HepG2 (cell line): ENCODE data around the gene DHCR7. TPM values are rescaled to one million over a fixed set of nuclear protein-coding genes. Genes with fewer than 3 reads are reported as not detected.
A peak's percentile ranks its signal among the peaks of the same experiment; 100 is the strongest.

Source experiments
- AFF4 ChIP-seq: sonication (generic); formaldehyde crosslinking; IDR thresholded peaks from 2 replicates; pipeline ENCODE4 v1.4.0; 2020; ENCODE audit warnings: missing genetic modification reagents
- ELF1 ChIP-seq: sonication (generic); formaldehyde crosslinking; IDR thresholded peaks from 2 replicates; pipeline ENCODE4 v1.4.0; 2020; ENCODE audit warnings: missing genetic modification reagents
- IKZF4 ChIP-seq: sonication (generic); formaldehyde crosslinking; IDR thresholded peaks from 2 replicates; pipeline ENCODE4 v1.5.1; 2020; ENCODE audit warnings: borderline replicate concordance, mild to moderate bottlenecking, low read depth, missing genetic modification reagents; ENCODE audit errors: not compliant biosample characterization
- MTF1 ChIP-seq: sonication (generic); formaldehyde crosslinking; IDR thresholded peaks from 2 replicates; pipeline ENCODE4 v1.5.0; 2020; ENCODE audit warnings: missing genetic modification reagents
- MYC ChIP-seq: sonication (generic); formaldehyde crosslinking; IDR thresholded peaks from 2 replicates; pipeline ENCODE4 v1.9.0; 2021; ENCODE audit warnings: missing genetic modification reagents, borderline replicate concordance
- PLRG1 ChIP-seq: fragments of 450-650 bp; conservative IDR thresholded peaks from 2 replicates; pipeline ENCODE4 v1.6.1; 2016
- SAP130 ChIP-seq: IDR thresholded peaks from 2 replicates; pipeline ENCODE4 v1.6.1; 2016; ENCODE audit warnings: low read depth
- SP1 ChIP-seq, 2 experiments: fragments of 450-650 bp in 1 of 2; sonication (generic) in 1 of 2; formaldehyde crosslinking in 1 of 2; IDR thresholded peaks; 2 replicates each; pipeline versions ENCODE4 v1.4.0 to v1.6.1; 2016 to 2020; ENCODE audit warnings: missing genetic modification reagents in 1 of 2
- TFAP4 ChIP-seq: sonication (generic); IDR thresholded peaks from 2 replicates; pipeline ENCODE4 v1.6.1; 2016; ENCODE audit warnings: low read depth, borderline replicate concordance
- ZC3H13 ChIP-seq: sonication (generic); formaldehyde crosslinking; IDR thresholded peaks from 2 replicates; pipeline ENCODE4 v1.8.1; 2023; ENCODE audit warnings: mild to moderate bottlenecking, missing genetic modification reagents, moderate library complexity
- ZEB1 ChIP-seq: IDR thresholded peaks from 2 replicates; pipeline ENCODE4 v1.6.1; 2012; ENCODE audit warnings: mild to moderate bottlenecking, low read depth, inconsistent platforms; ENCODE audit not compliant: insufficient replicate concordance
- ZIK1 ChIP-seq: sonication (generic); formaldehyde crosslinking; IDR thresholded peaks from 2 replicates; pipeline ENCODE4 v1.5.0; 2020; ENCODE audit warnings: mild to moderate bottlenecking, low read depth, missing genetic modification reagents, borderline replicate concordance
- ZNF574 ChIP-seq: sonication (generic); formaldehyde crosslinking; IDR thresholded peaks from 2 replicates; pipeline ENCODE4 v1.4.0; 2020; ENCODE audit warnings: missing genetic modification reagents
- ZNF746 ChIP-seq: sonication (generic); formaldehyde crosslinking; IDR thresholded peaks from 2 replicates; pipeline ENCODE4 v1.8.0; 2022; ENCODE audit warnings: mild to moderate bottlenecking, missing genetic modification reagents
- ZNF784 ChIP-seq: sonication (generic); formaldehyde crosslinking; IDR thresholded peaks from 2 replicates; pipeline ENCODE4 v1.5.1; 2020; ENCODE audit warnings: missing genetic modification reagents, mild to moderate bottlenecking, borderline replicate concordance
- polyA plus RNA-seq, 8 experiments: library from polyadenylated mRNA; depleted of rRNA in 3 of 8; stranded (reverse) in 7 of 8; unstranded in 1 of 8; fragments of >200 nt; fragmentation: Illumina TruSeq in 4 of 8; extraction: Trizol in 4 of 8; gene quantifications; 2 replicates each; pipeline versions ENCODE4 v1.2.1 to v1.2.3, GENCODE V29; 2011 to 2016; ENCODE audit warnings: low read depth in 4 of 8, missing spikeins in 1 of 8, mixed read lengths in 1 of 8; ENCODE audit not compliant: insufficient read depth in 1 of 8
- total RNA-seq, 5 experiments: library from RNA; depleted of rRNA; stranded (reverse); fragments of >200 nt; fragmentation: Illumina TruSeq; extraction: Trizol; gene quantifications; 2 replicates each; pipeline ENCODE4 v1.2.3, GENCODE V29; 2016; ENCODE audit warnings: low read depth in 1 of 5
- TF ChIP-seq, protein P1 (sequence below): sonication (generic); formaldehyde crosslinking; IDR thresholded peaks from 2 replicates; pipeline ENCODE4 v1.4.0; 2020; ENCODE audit warnings: mild to moderate bottlenecking, low read depth, missing genetic modification reagents
- TF ChIP-seq, protein P2 (sequence below): IDR thresholded peaks from 2 replicates; pipeline ENCODE4 v1.6.1; 2018; ENCODE audit warnings: missing genetic modification reagents, mild to moderate bottlenecking, missing compliant biosample characterization

Gene DHCR7
- total and polyA plus RNA-seq, 2 of the 13 experiments (the other 11 are each of a cell fraction or from before 2014, with no cell fraction given) = 96.0 to 143 TPM

DNA sequence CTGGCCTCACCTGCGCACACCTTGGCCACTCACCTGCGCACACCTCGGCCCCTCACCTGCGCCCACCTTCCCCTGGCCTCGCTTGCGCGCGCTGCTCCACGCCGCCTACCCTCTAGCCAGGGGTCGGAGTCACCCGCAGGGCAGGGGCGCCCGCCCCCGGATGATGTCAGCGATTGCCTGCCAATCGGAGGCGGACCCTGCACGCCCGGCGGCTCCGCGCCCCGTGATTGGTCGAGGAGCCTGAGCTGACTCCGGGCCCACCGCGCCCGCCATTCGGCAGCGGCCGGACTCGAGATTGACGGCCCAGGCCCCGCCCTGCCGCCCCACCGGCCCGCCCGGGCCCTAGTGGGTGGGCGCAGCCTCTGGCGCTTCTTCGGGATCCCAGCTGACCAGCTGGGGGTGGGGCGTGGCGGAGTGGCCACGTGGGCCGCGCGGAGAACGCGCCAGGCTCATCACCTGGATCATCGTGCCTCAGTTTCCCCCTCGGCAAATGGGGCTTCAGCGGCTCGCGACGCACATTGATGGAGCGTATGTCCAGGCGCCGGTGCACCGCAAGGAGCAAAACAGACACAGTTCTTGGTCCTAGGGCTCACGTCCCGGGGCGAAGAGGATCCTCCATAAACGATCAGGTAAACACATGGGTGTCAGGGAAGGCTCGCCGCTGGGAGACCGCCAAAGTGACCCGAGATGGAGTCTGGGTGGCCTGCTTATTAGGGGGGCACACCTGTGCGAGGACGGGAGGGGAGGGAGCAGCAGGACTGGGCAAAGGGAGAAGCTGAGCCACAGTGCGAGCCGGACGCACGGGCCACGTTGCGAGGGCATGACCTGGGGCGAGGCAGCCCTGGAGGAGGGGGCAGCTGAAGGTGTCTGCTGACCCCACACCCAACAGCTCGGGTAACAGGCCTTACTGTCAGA is at the start of gene DHCR7 (continued):
- TF ChIP-seq MTF1 (CRISPR knock-in tag) = 0 out of 2 replicates have a peak, but pooled peaks have one; percentile 43
- peak; percentile 93 for TF ChIP-seq IKZF4
- peak; percentile 55 for TF ChIP-seq ZNF574
- TF ChIP-seq, protein P1, sequence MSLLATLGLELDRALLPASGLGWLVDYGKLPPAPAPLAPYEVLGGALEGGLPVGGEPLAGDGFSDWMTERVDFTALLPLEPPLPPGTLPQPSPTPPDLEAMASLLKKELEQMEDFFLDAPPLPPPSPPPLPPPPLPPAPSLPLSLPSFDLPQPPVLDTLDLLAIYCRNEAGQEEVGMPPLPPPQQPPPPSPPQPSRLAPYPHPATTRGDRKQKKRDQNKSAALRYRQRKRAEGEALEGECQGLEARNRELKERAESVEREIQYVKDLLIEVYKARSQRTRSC = 0 out of 2 replicates have a peak, but pooled peaks have one; percentile 42
- no peak for TF ChIP-seq PLRG1
- TF ChIP-seq ELF1 (CRISPR knock-in tag) = no peak
- peak; percentile 97 for TF ChIP-seq MYC
- TF ChIP-seq, protein P2, sequence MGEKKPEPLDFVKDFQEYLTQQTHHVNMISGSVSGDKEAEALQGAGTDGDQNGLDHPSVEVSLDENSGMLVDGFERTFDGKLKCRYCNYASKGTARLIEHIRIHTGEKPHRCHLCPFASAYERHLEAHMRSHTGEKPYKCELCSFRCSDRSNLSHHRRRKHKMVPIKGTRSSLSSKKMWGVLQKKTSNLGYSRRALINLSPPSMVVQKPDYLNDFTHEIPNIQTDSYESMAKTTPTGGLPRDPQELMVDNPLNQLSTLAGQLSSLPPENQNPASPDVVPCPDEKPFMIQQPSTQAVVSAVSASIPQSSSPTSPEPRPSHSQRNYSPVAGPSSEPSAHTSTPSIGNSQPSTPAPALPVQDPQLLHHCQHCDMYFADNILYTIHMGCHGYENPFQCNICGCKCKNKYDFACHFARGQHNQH = peak; percentile 66; the same call in 1 of the 2 replicates
- TF ChIP-seq AFF4 (CRISPR knock-in tag) = no peak
- peak; percentile 92; the same call in 1 of the 2 replicates for TF ChIP-seq ZNF784 (CRISPR knock-in tag)
- TF ChIP-seq ZEB1 = peak; percentile 100
- TF ChIP-seq ZC3H13 = peak; percentile 85; the same call in 1 of the 2 replicates
- TF ChIP-seq TFAP4 = peak; percentile 99
- peak; percentile 39 for TF ChIP-seq ZIK1 (CRISPR knock-in tag)
- TF ChIP-seq SAP130 (CRISPR knock-in tag) = peak; percentile 99
- TF ChIP-seq ZNF746 (CRISPR knock-in tag) = peak; percentile 31; the same call in 1 of the 2 replicates
- TF ChIP-seq SP1 (IDR thresholded peaks at IDR 0.05) = no peak
- peak; percentile 83 for TF ChIP-seq SP1 (CRISPR knock-in tag; IDR thresholded peaks at IDR 0.05)
